Measurements from ENCODE around the gene THRB. TPM values are rescaled to one million over a fixed set of nuclear protein-coding genes. Genes with fewer than 3 reads are reported as not detected.

Gene THRB
- total RNA-seq, 1 donor from 2014 or later = 4.7 TPM

GRCh38 chr3:24344784-24345439 lies 149.7 kb downstream of the THRB start:
- no peak for ATAC-seq

GRCh38 chr3:24343084-24343783 lies 151.4 kb downstream of the THRB start:
- ATAC-seq = no peak

- no peak for ATAC-seq
These were observed 152.4 kb downstream of the THRB start for GRCh38 chr3:24342275-24342674.

GRCh38 chr3:24341668-24342067 lies 153.0 kb downstream of the THRB start:
- ATAC-seq = no peak

GRCh38 chr3:24340966-24341365 lies 153.7 kb downstream of the THRB start:
- no peak for ATAC-seq

- no peak for ATAC-seq
These were observed 154.5 kb downstream of the THRB start for GRCh38 chr3:24340161-24340560.

GRCh38 chr3:24339266-24339825 lies 155.3 kb downstream of the THRB start:
- no peak for ATAC-seq

- no peak for ATAC-seq
These were observed 156.1 kb downstream of the THRB start for GRCh38 chr3:24338409-24339130.

- no peak for ATAC-seq
These were observed 158.5 kb downstream of the THRB start for GRCh38 chr3:24336101-24336500.

GRCh38 chr3:24332092-24332491 lies 162.6 kb downstream of the THRB start:
- ATAC-seq = no peak

- no peak for ATAC-seq
These were observed 171.4 kb downstream of the THRB start for GRCh38 chr3:24323272-24323671.

- no peak for ATAC-seq
These were observed 174.0 kb downstream of the THRB start for GRCh38 chr3:24320601-24321000.

- ATAC-seq = no peak
These were observed 175.9 kb downstream of the THRB start for GRCh38 chr3:24318677-24319287.

- peak; percentile 69 for ATAC-seq
These were observed 177.7 kb downstream of the THRB start for GRCh38 chr3:24316887-24317383.

- no peak for ATAC-seq
These were observed 178.7 kb downstream of the THRB start for GRCh38 chr3:24315971-24316370.

GRCh38 chr3:24315356-24315755 lies 179.3 kb downstream of the THRB start:
- no peak for ATAC-seq

GRCh38 chr3:24311881-24312280 lies 182.8 kb downstream of the THRB start:
- no peak for ATAC-seq

- no peak for ATAC-seq
These were observed 183.8 kb downstream of the THRB start for GRCh38 chr3:24310887-24311286.

- no peak for ATAC-seq
These were observed 188.1 kb downstream of the THRB start for GRCh38 chr3:24306518-24306917.

- no peak for ATAC-seq
These were observed 188.7 kb downstream of the THRB start for GRCh38 chr3:24305795-24306467.

- no peak for ATAC-seq
These were observed 191.4 kb downstream of the THRB start for GRCh38 chr3:24303057-24303754.

GRCh38 chr3:24302396-24302795 lies 192.3 kb downstream of the THRB start:
- ATAC-seq = no peak

Data from esophagus mucosa (tissue), 1 donor.